SK-N-MC (cell line): ENCODE data around the gene TRPV6.

Experiments used
- DNase-seq: peaks from one replicate; pipeline ENCODE4 v3.0.0-alpha.2; 2011; ENCODE audit warnings: low read depth, low spot score
- H3K27ac ChIP-seq: fragments of 200-600 bp; sonication (generic); 2 replicates; pipeline ENCODE4 v1.5.1; 2016; ENCODE audit warnings: mixed run types
- H3K36me3 ChIP-seq: fragments of 200-600 bp; sonication (generic); 2 replicates; pipeline ENCODE4 v1.6.1; 2017; ENCODE audit warnings: antibody characterized with exemption, low read length, mixed read lengths; ENCODE audit not compliant: insufficient read depth
- H3K4me3 ChIP-seq: fragments of 200-600 bp; sonication (generic); 2 replicates; pipeline ENCODE4 v1.5.1; 2016
- H3K9ac ChIP-seq: fragments of 200-600 bp; sonication (generic); 2 replicates; pipeline ENCODE4 v1.8.0; 2017; ENCODE audit warnings: mixed run types, mixed read lengths; ENCODE audit not compliant: insufficient read length
- H3K9me3 ChIP-seq: fragments of 200-600 bp; sonication (generic); 2 replicates; pipeline ENCODE4 v1.6.1; 2017; ENCODE audit warnings: low read depth, mild to moderate bottlenecking, antibody characterized with exemption, low read length, moderate library complexity, mixed read lengths
- EZH2 ChIP-seq: fragments of 200-600 bp; sonication (generic); IDR thresholded peaks from one replicate; pipeline ENCODE4 v1.6.1; 2017; ENCODE audit warnings: antibody characterized with exemption
- FOXP2 ChIP-seq: optimal IDR thresholded peaks from 2 replicates; pipeline ENCODE3; 2011; ENCODE audit warnings: mild to moderate bottlenecking, moderate library complexity; ENCODE audit not compliant: insufficient read depth; ENCODE audit errors: extremely low read length, control extremely low read depth
- POLR2AphosphoS5 ChIP-seq: IDR thresholded peaks from 2 replicates; pipeline ENCODE4 v1.6.1; 2012; ENCODE audit warnings: mild to moderate bottlenecking, low read depth, low read length, borderline replicate concordance

The TRPV6 gene

GRCh38 chr7:142913051-142913450 is 27.5 kb upstream of the TRPV6 start:
- H3K4me3 ChIP-seq: no peak overlapping the region
- H3K9me3 ChIP-seq: no peaks in the 10 kb centered on the region
- no peak for DNase-seq
- H3K27ac ChIP-seq: no peak overlapping the region
- H3K9ac ChIP-seq: no peak overlapping the region
- H3K36me3 ChIP-seq: no peaks in the 10 kb centered on the region
- TF ChIP-seq FOXP2: no peak
- TF ChIP-seq EZH2: no peak
- no peak for TF ChIP-seq POLR2AphosphoS5

- Histone ChIP-seq H3K9me3 (no peaks in the 10 kb centered on the region), H3K9ac (no peak overlapping the region), H3K36me3 (no peaks in the 10 kb centered on the region), H3K4me3 (no peak overlapping the region), H3K27ac (no peak overlapping the region)
- TF ChIP-seq POLR2AphosphoS5 (no peak), FOXP2 (no peak), EZH2 (no peak)
- no peak for DNase-seq
Observed at GRCh38 chr7:142910481-142910880, 24.9 kb upstream of the TRPV6 start.

DNA sequence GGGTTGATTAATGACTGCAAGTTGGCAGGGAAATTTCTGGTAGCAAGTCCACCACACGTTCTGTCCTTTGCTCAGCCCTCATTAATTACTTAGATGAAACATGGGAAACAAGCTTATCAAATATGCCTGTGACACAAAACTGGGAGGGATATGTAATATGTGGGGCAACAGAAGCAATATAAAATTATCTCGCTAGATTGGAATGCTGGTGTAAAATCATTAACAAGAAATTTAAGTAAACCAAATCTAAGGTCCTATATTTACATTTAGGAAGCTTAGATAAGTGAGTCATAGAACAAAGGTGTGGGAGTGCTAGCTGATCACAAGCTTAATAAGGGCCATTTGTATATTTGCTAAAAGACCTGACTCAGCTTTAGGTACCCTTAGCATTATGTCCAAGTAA is 24.5 kb upstream of the TRPV6 start:
- H3K27ac ChIP-seq: no peak overlapping the region
- no peak overlapping the region for H3K9ac ChIP-seq
- H3K36me3 ChIP-seq: no peaks in the 10 kb centered on the region
- no peak for TF ChIP-seq EZH2
- no peak for TF ChIP-seq POLR2AphosphoS5
- TF ChIP-seq FOXP2: no peak
- no peak for DNase-seq
- no peak overlapping the region for H3K4me3 ChIP-seq
- no peaks in the 10 kb centered on the region for H3K9me3 ChIP-seq

DNA sequence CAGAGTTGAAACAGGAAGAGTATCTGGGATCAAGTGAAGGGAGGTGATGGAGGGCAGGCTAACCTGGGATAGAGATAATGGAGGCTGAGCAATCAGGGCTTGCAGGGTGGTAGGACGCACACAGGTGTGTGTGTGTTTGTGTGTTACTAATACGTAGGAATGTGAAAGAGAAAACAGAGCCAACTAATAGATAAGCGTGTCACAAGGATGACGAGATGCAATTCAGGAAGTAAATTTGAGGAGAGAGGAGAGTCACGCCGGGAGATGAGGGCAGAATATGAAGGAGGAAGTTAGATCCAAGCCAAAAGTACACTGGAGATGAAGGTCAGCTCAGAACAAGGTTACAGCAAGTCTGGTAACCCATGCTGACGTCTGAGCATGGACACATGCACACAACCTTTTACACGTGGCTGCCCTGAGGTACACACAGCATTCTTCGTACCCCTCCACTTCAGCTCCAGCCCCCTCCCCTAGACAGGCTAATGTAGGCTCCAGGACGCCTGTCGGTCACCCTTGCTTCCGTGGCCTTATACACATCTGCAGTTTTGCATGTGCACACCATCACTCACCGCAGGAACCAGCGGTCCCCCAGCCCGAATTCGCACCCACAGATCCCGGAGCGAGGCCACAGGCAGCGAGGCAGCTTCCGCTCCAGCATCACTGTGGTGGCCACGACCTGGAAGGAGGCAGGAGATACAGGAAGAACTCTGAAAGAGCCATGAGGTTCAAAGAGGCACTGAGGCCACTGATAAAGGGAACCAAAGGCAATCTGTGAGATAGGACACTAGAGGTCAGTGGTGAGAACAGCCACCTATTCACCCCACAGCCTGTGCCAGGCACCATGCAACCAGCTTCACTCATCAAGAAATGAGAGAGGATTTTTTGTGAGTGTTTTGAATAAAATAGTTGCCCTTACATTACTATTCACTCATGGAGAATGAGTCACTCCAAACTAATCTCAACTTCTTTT is 23.7 kb upstream of the TRPV6 start:
- Histone ChIP-seq H3K36me3 (no peaks in the 10 kb centered on the region), H3K27ac (no peak overlapping the region), H3K9me3 (no peaks in the 10 kb centered on the region), H3K4me3 (no peak overlapping the region), H3K9ac (no peak overlapping the region)
- DNase-seq: no peak
- TF ChIP-seq FOXP2: no peak
- no peak for TF ChIP-seq EZH2
- TF ChIP-seq POLR2AphosphoS5: no peak

DNA sequence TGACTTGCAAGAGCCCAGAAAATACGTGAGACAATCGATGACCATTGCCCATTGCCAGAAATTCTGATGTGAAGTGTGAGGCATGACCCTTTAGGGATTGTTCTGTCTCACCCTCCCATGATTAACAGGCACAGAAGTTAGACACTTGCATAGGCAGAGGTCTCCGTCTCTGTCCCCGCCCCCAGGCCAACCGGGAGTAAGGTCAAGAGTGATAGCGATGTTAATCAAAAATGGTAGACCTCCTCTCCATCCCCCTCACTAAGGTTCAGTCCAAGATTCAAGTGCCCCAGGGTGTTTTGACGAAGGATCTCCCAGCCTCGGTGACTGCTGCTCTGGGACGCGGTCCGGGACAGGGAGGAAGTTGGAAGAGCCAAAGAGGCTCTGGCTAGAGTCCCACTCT is 22.7 kb upstream of the TRPV6 start:
- Histone ChIP-seq H3K9me3 (no peaks in the 10 kb centered on the region), H3K4me3 (no peak overlapping the region), H3K36me3 (no peaks in the 10 kb centered on the region), H3K27ac (no peak overlapping the region), H3K9ac (no peak overlapping the region)
- no peak for DNase-seq
- TF ChIP-seq POLR2AphosphoS5 (no peak), FOXP2 (no peak), EZH2 (no peak)

GRCh38 chr7:142906643-142907042 is 21.1 kb upstream of the TRPV6 start:
- Histone ChIP-seq H3K9me3 (no peaks in the 10 kb centered on the region), H3K36me3 (no peaks in the 10 kb centered on the region), H3K27ac (no peak overlapping the region), H3K9ac (no peak overlapping the region), H3K4me3 (no peak overlapping the region)
- no peak for DNase-seq
- no peak for TF ChIP-seq POLR2AphosphoS5
- TF ChIP-seq EZH2: no peak
- no peak for TF ChIP-seq FOXP2

GRCh38 chr7:142905759-142906158 is 20.2 kb upstream of the TRPV6 start:
- no peak for DNase-seq
- no peak for TF ChIP-seq EZH2
- no peak for TF ChIP-seq FOXP2
- no peak for TF ChIP-seq POLR2AphosphoS5
- H3K9me3 ChIP-seq: no peaks in the 10 kb centered on the region
- H3K9ac ChIP-seq: no peak overlapping the region
- no peak overlapping the region for H3K4me3 ChIP-seq
- no peak overlapping the region for H3K27ac ChIP-seq
- no peaks in the 10 kb centered on the region for H3K36me3 ChIP-seq

DNA sequence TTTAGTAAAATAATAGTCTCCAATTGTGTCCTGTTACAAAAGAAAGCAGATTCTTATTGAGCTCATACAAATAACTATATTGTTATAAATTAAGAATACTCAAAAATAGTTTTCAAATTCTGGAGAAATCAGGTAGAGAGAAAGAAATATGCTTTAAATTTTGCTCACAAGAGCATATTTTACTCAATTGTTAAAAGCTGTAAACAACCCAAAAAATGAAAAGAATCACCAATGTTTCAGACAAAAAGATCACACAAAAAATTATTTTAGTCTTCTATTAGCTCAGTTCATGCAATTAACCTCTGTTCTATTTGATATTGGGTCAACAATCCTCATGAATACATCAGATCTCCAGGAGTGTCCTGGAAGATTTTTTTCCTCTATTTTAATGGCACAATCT is 18.6 kb upstream of the TRPV6 start:
- no peak overlapping the region for H3K4me3 ChIP-seq
- H3K9me3 ChIP-seq: no peaks in the 10 kb centered on the region
- H3K27ac ChIP-seq: no peak overlapping the region
- no peak for DNase-seq
- no peaks in the 10 kb centered on the region for H3K36me3 ChIP-seq
- H3K9ac ChIP-seq: no peak overlapping the region
- no peak for TF ChIP-seq EZH2
- TF ChIP-seq POLR2AphosphoS5: no peak
- TF ChIP-seq FOXP2: no peak
